NCI-H1417 (cell line): ENCODE measurements around the gene RFX1.

Source experiments
- DNase-seq, 3 experiments: peaks; one replicate each; lab custom pipeline; 2025; lab: John Stamatoyannopoulos, UW

The RFX1 gene

GRCh38 chr19:13996928-13997630, 9.0 kb downstream of the RFX1 start:
- no peak for DNase-seq

- DNase-seq = no peak
These were observed 10.0 kb downstream of the RFX1 start for GRCh38 chr19:13995878-13996765.

- no peak for DNase-seq
These were observed 10.9 kb downstream of the RFX1 start for GRCh38 chr19:13995017-13995728.

- DNase-seq = no peak
These were observed 12.4 kb downstream of the RFX1 start for GRCh38 chr19:13993590-13994300.

- no peak for DNase-seq
These were observed 14.1 kb downstream of the RFX1 start for GRCh38 chr19:13992025-13992424.

- DNase-seq = no peak
These were observed 16.0 kb downstream of the RFX1 start for GRCh38 chr19:13990085-13990484.

GRCh38 chr19:13989487-13989886, 16.6 kb downstream of the RFX1 start:
- no peak for DNase-seq

GRCh38 chr19:13987101-13987890, 18.8 kb downstream of the RFX1 start:
- DNase-seq = no peak

GRCh38 chr19:13986348-13986904, 19.7 kb downstream of the RFX1 start:
- DNase-seq = peak; percentile 63 to 95 (median 91)

- peak in 2 of 3 experiments; percentile 68 to 86 for DNase-seq
These were observed 20.3 kb downstream of the RFX1 start for GRCh38 chr19:13985771-13986347.

- peak in 2 of 3 experiments; percentile 19 to 61 for DNase-seq
These were observed 21.0 kb downstream of the RFX1 start for GRCh38 chr19:13984875-13985741.

GRCh38 chr19:13984186-13984585, 21.9 kb downstream of the RFX1 start:
- peak in 1 of 3 experiments; percentile 64 for DNase-seq

- DNase-seq = peak; percentile 23 to 95 (median 94)
These were observed 22.8 kb downstream of the RFX1 start for GRCh38 chr19:13983213-13983889.

GRCh38 chr19:13982773-13983172, 23.3 kb downstream of the RFX1 start:
- no peak for DNase-seq

- peak in 2 of 3 experiments; percentile 50 to 68 for DNase-seq
These were observed 24.1 kb downstream of the RFX1 start for GRCh38 chr19:13981988-13982501.

- DNase-seq = no peak
These were observed 24.7 kb downstream of the RFX1 start for GRCh38 chr19:13981467-13981866.

GRCh38 chr19:13981021-13981420, 25.1 kb downstream of the RFX1 start:
- DNase-seq = no peak

- no peak for DNase-seq
These were observed 25.8 kb downstream of the RFX1 start for GRCh38 chr19:13980340-13980739.
